Aorta (tissue), 5 donors: ENCODE measurements around the gene NCKAP5. TPM values are rescaled to one million over a fixed set of nuclear protein-coding genes. Genes with fewer than 3 reads are reported as not detected.
"Not testable (repeated sequence)": the region's sequence is repeated elsewhere in the genome, so short reads cannot be mapped to it uniquely, and the experiment has no call there.

Source experiments
- ATAC-seq: fragments of 200-7000 bp; cut with Tn5 transposase; one replicate; pipeline ENCODE4 v1.9.1; 2022; ENCODE audit warnings: moderate library complexity; ENCODE audit not compliant: low FRiP score
- DNase-seq, 2 donors: peaks; one replicate each; pipeline ENCODE4 v3.0.0-alpha.2; 2020
- H3K27ac ChIP-seq, 2 donors: one replicate each; pipeline ENCODE4 v1.5.1; 2013; ENCODE audit warnings: low read length in 2 of 2, mild to moderate bottlenecking in 2 of 2, moderate library complexity in 2 of 2, control low read depth in 1 of 2, inconsistent platforms in 1 of 2, low read depth in 1 of 2
- H3K27me3 ChIP-seq, 2 donors: one replicate each; pipeline ENCODE4 v1.6.1; 2013; ENCODE audit warnings: control low read depth in 1 of 2, low read length in 1 of 2, mild to moderate bottlenecking in 1 of 2, moderate library complexity in 1 of 2; ENCODE audit not compliant: insufficient read depth in 2 of 2, control insufficient read depth in 1 of 2
- H3K36me3 ChIP-seq, 2 donors: one replicate each; pipeline ENCODE4 v1.6.1; 2013; ENCODE audit warnings: control low read depth in 1 of 2, low read length in 1 of 2, mild to moderate bottlenecking in 1 of 2; ENCODE audit not compliant: insufficient read depth in 2 of 2, control insufficient read depth in 1 of 2
- H3K4me1 ChIP-seq, 2 donors: one replicate each; pipeline ENCODE4 v1.6.1; 2013; ENCODE audit warnings: low read length in 2 of 2, control low read depth in 1 of 2, mild to moderate bottlenecking in 1 of 2, moderate library complexity in 1 of 2; ENCODE audit not compliant: insufficient read depth in 2 of 2, control insufficient read depth in 1 of 2
- H3K4me3 ChIP-seq, 2 donors: one replicate each; pipeline ENCODE4 v1.5.1; 2013; ENCODE audit warnings: low read length in 2 of 2, control low read depth in 1 of 2, mild to moderate bottlenecking in 1 of 2
- H3K9me3 ChIP-seq: one replicate; pipeline ENCODE4 v1.6.1; 2013; ENCODE audit warnings: mild to moderate bottlenecking, low read length; ENCODE audit not compliant: control insufficient read depth
- WGBS, 2 donors: extraction: QIAGEN DNeasy Blood & Tissue Kit; methylation state at CpG; one replicate each; pipeline ENCODE4 v1.1.7; 2013; 5-methylcytosine and 5-hydroxymethylcytosine counted together
- intact Hi-C, 2 donors: fragments of 100-400 bp; cut with DNase I; formaldehyde crosslinking; loops; one replicate each; pipeline versions ENCODE4 v1.14.2 to v1.15.0; 2022
- polyA plus RNA-seq, 2 donors: library from polyadenylated mRNA; stranded (reverse); fragments of 200-250 nt; gene quantifications; one replicate each; pipeline ENCODE4 v1.2.3, GENCODE V29; 2013
- total RNA-seq, 2 donors: library from RNA; stranded (reverse); fragmentation: NEBNext Ultra II Directional; extraction: Animal tissue kit (Norgen Biotek cat#: 25700); gene quantifications; one replicate each; pipeline ENCODE4 v1.2.1, GENCODE V29; 2021
- donor health status: healthy with polysubstance abuse.
- donor health status: Bipolar disorder and iron deficiency.
- donor health status: DM: no; HTN: no; CAD: no.
- donor health status: DM: no; HTN: no; CAD: no.
- donor health status: DM: yes; HTN: yes; CAD: no.

NCKAP5 gene
- total and polyA plus RNA-seq, 4 donors, result 0.75 to 7.5 (median 2.4) TPM; not detected in 1

DNA sequence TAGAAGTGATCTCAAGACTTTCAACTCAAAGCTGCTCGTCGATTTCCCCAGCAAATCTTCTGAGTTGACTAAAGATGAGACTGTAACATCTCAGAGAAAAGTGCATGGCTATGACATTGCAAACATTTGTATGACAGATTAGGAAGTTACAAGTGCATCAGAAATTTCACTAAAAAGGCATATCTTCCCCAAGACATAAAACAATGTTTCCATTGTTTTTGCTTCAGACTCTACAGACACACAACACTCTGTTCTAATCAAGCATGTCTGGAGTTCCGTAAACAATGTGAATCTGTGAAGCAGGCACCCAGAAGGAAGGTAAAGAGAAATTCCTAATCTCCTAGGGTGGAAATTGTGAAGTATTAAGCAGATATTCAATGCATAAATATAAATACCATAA, 753.6 kb downstream of the NCKAP5 start:
- H3K4me3 ChIP-seq, result no peak overlapping the region
- DNase-seq, result no peak
- no peaks in the 10 kb centered on the region for H3K4me1 ChIP-seq
- no peaks in the 10 kb centered on the region for H3K36me3 ChIP-seq
- H3K9me3 ChIP-seq, result peaks cover 2% of the 10 kb centered on the region
- H3K27ac ChIP-seq, result no peak overlapping the region
- H3K27me3 ChIP-seq, result no peaks in the 10 kb centered on the region
- 68 to 71% methylated on average over 3 of the region's 3 CpGs for WGBS, 2 donors
- no peak for ATAC-seq
- intact Hi-C loops, result no loop called here

DNA sequence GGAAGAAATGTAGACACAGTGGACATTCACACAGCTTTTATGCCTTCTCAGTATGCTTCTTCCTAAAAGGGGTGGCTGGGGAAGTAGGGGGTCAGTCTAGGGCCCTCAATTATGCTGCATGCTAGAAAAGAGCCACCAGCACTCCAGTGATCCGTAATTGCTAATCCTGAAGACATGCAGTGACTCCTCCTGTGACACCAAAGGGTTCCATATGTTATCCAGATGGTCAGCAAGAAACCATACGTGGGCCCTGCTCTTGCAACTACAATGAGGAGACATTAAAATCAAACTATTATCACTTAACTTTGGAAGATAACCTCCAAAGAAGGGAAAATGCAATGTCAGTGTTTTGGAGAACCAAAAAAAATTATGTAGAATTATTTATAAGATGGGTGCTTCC, 754.8 kb downstream of the NCKAP5 start:
- ATAC-seq (no peak), DNase-seq (no peak)
- Histone ChIP-seq H3K9me3 (peaks cover 2% of the 10 kb centered on the region), H3K27me3 (no peaks in the 10 kb centered on the region), H3K4me3 (no peak overlapping the region), H3K36me3 (no peaks in the 10 kb centered on the region), H3K27ac (no peak overlapping the region), H3K4me1 (no peaks in the 10 kb centered on the region)
- intact Hi-C loops, result no loop called here
- 44 to 51% methylated on average over 2 of the region's 2 CpGs for WGBS, 2 donors

DNA sequence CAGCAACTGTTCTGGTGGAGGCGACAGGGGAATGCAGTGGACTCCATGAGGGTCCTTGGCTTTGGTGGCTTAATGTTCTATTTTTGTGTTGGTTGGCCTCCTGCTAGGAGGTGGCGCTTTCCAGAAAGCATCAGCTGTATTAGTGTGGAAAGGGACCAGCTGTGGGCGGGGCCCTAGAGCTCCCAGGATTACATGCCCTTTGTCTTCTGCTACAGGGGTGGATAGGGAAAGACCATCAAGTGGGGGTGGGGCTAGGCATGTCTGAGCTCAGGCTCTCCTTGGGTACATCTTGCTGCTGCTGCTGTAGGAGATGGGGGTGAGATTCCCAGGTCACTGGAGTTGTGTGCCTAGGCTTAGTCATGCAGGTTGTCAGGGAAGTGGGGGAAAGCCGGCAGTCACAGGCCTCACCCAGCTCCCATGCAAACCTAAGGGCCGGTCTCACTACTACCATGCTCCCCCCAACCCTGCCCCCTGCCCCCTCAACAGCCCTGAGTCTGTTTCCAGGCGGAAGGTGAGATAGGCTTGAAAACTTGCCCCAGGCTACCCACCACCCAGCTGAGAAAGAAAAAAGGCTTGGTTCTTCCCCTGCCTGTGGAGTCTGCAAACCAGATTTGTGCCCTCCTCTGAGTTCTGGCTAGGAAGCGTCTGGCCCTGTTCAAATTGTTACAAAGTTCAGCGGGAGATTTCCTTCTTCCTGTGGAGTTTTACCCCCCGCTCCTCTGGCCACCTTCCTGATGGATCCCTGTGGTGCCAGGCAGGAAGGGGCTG, 756.9 kb downstream of the NCKAP5 start:
- no peak for ATAC-seq
- intact Hi-C loops, result no loop called here
- H3K9me3 ChIP-seq, result peaks cover under 1% of the 10 kb centered on the region
- H3K27ac ChIP-seq, result no peak overlapping the region
- no peaks in the 10 kb centered on the region for H3K4me1 ChIP-seq
- no peak for DNase-seq
- no peaks in the 10 kb centered on the region for H3K36me3 ChIP-seq
- no peak overlapping the region for H3K4me3 ChIP-seq
- WGBS, 2 donors, result 77 to 86% methylated on average over 9 of the region's 9 CpGs
- no peaks in the 10 kb centered on the region for H3K27me3 ChIP-seq

DNA sequence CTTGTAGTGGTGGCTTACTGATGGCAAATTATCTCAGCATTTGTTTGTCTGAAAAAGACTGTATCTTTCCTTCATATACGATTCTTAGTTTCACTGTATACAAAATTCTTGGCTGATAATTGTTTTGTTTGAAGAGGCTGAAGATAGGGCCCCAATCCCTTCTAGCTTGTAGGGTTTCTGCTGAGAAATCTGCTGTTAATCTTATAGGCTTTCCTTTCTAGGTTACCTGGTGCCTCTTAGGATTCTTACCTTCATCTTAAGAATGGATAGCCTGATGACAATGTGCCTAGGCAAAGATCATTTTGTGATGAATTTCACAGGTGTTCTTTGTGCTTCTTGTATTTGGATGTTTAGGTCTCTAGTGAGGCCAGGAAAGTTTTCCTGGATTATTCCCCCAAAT, 758.3 kb downstream of the NCKAP5 start:
- H3K27me3 ChIP-seq, H3K27ac ChIP-seq, H3K4me3 ChIP-seq, DNase-seq, H3K4me1 ChIP-seq, H3K9me3 ChIP-seq, H3K36me3 ChIP-seq, intact Hi-C loops, ATAC-seq: not testable (repeated sequence)
- WGBS, 2 donors, result 82 to 86% methylated on average over 1 of the region's 1 CpG

DNA sequence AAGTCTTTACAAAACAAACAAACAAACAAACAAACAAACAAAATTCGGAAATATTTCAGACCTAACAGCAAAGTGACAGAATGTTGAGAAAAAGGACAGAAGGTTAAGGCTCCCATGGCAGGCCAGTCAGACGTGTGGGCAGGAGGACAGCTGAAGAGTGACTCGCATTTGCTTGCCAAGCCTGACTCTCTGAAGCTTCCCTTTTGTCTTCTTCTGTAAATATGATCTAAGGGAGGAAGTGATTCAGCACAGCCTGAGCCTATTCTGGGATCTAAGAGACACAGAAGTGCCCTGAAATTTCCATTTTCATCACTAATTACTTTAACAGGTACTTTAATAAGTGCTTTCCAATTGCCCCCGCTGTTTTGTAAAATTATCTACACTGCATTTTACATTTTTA, 764.2 kb downstream of the NCKAP5 start:
- Histone ChIP-seq H3K27ac (no peak overlapping the region), H3K36me3 (no peaks in the 10 kb centered on the region), H3K9me3 (no peaks in the 10 kb centered on the region), H3K27me3 (no peaks in the 10 kb centered on the region), H3K4me3 (no peak overlapping the region), H3K4me1 (no peaks in the 10 kb centered on the region)
- 47 to 50% methylated on average over 4 of the region's 4 CpGs for WGBS, 2 donors
- intact Hi-C loops, result no loop called here
- no peak for DNase-seq
- no peak for ATAC-seq

DNA sequence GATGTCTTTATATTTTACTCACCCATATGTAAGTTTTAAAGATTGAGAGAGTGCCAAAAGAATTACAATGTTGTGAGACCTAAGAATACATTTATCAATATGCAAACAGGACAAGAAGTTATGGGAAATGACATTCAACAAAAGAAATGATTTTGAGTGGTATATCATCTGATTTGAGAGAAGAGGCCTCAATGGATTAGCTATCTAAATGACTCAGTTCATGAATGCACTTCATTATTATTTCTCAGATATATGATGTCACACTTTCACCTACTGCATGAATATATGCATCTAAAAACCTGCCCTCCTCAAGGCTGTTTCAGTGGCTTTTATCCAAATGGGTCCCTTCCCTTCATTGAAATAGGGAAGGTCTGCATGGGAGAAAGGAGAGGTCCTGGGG, 769.9 kb downstream of the NCKAP5 start:
- no peaks in the 10 kb centered on the region for H3K4me1 ChIP-seq
- H3K36me3 ChIP-seq, result no peaks in the 10 kb centered on the region
- no peak overlapping the region for H3K4me3 ChIP-seq
- H3K9me3 ChIP-seq, result no peaks in the 10 kb centered on the region
- intact Hi-C loops, result no loop called here
- no peak overlapping the region for H3K27ac ChIP-seq
- ATAC-seq (no peak), DNase-seq (no peak)
- H3K27me3 ChIP-seq, result no peaks in the 10 kb centered on the region

DNA sequence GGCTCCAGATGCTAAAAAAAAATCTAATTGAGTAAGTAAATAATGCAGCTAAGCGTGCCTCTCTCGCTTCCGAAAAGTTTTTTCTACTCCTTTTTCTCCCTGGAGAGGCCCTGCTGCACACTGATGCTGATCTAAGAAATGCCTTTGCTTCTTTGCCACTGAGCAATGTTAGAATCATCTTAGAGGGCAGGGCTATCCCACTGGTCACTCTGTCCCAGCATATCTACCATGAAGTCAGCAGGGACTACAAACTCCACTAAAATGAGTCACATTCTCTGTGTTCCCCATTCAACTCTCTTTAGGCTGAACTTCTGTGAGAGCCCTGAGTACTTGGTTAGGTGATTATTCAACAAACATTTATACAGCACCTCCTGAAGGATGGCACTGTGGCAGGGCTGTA, 770.7 kb downstream of the NCKAP5 start:
- 53% methylated on average over 3 of the region's 3 CpGs for WGBS, 2 donors

DNA sequence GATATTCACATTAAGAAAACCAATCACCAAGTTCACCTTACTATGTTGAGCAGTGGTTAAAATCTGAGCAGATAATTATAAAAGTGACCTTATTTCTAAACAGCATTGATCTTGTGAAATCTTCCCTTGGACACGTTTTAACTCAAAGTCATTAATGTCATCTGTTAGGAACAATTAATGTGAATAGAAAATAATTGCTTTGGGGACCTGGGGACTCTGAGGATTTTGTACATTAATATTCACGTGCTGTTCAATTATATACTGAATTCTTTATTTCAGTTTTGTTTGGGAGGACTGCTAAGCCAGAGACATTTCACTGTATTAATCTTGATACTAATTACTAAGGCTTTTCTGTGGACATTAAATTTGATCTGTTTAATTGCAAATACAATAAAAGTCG, 771.2 kb downstream of the NCKAP5 start:
- DNase-seq, result no peak
- Histone ChIP-seq H3K4me1 (no peaks in the 10 kb centered on the region), H3K27ac (no peak overlapping the region), H3K27me3 (no peaks in the 10 kb centered on the region), H3K9me3 (no peaks in the 10 kb centered on the region), H3K36me3 (no peaks in the 10 kb centered on the region), H3K4me3 (no peak overlapping the region)
- intact Hi-C loops, result no loop called here
- ATAC-seq, result no peak
- WGBS, 2 donors, result 71 to 75% methylated on average over 3 of the region's 3 CpGs

More for the DNA sequence above, 770.7 kb downstream of the NCKAP5 start:
- Histone ChIP-seq H3K4me3 (no peak overlapping the region), H3K27me3 (no peaks in the 10 kb centered on the region), H3K9me3 (no peaks in the 10 kb centered on the region), H3K4me1 (no peaks in the 10 kb centered on the region), H3K27ac (no peak overlapping the region), H3K36me3 (no peaks in the 10 kb centered on the region)
- intact Hi-C loops, result no loop called here
- DNase-seq (no peak), ATAC-seq (no peak)

DNA sequence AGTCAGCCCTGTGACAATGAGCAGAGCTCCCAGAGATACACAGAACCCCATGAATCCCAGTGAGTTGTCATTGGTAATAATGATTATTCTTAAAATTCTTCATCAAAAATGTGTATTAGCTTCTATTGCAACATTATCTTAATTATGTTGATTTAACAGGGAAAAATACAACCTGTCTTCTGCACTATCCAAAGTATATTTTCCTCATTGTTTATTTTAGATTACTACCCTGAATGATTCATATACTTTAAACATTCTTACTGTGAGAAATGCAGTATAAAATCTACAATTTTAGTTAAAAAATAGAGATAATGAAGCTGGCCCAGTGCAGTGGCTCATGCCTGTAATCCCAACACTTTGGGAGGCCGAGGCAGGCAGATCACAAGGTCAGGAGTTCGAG, 773.0 kb downstream of the NCKAP5 start:
- ATAC-seq (no peak), DNase-seq (no peak)
- Histone ChIP-seq H3K4me1 (no peaks in the 10 kb centered on the region), H3K27ac (no peak overlapping the region), H3K36me3 (no peaks in the 10 kb centered on the region), H3K27me3 (no peaks in the 10 kb centered on the region), H3K4me3 (no peak overlapping the region), H3K9me3 (no peaks in the 10 kb centered on the region)
- intact Hi-C loops, result no loop called here
- WGBS, 2 donors, result 40 to 47% methylated on average over 2 of the region's 2 CpGs
